GM19328 (cell line): Measurements from ENCODE around the gene HERC3.

Experiments used
- ATAC-seq: cut with Tn5 transposase; IDR thresholded peaks from one replicate; pipeline ENCODE4 v1.9.1; 2021; ENCODE audit warnings: mild to moderate bottlenecking, moderate library complexity; ENCODE audit not compliant: unreplicated experiment

The HERC3 gene

GRCh38 chr4:88744609-88745008 is 152.3 kb downstream of the HERC3 start:
- no peak for ATAC-seq

- no peak for ATAC-seq
Observed at GRCh38 chr4:88745175-88745574, 152.9 kb downstream of the HERC3 start.

GRCh38 chr4:88745581-88746163 is 153.4 kb downstream of the HERC3 start:
- ATAC-seq: no peak

- ATAC-seq: no peak
Observed at GRCh38 chr4:88746206-88746605, 153.9 kb downstream of the HERC3 start.

- ATAC-seq: no peak
Observed at GRCh38 chr4:88747351-88747750, 155.1 kb downstream of the HERC3 start.

- no peak for ATAC-seq
Observed at GRCh38 chr4:88750369-88750768, 158.1 kb downstream of the HERC3 start.

- no peak for ATAC-seq
Observed at GRCh38 chr4:88751258-88752075, 159.2 kb downstream of the HERC3 start.

GRCh38 chr4:88752076-88752463 is 159.8 kb downstream of the HERC3 start:
- no peak for ATAC-seq

- ATAC-seq: no peak
Observed at GRCh38 chr4:88752754-88753153, 160.5 kb downstream of the HERC3 start.

- no peak for ATAC-seq
Observed at GRCh38 chr4:88753658-88754571, 161.6 kb downstream of the HERC3 start.

GRCh38 chr4:88754796-88755195 is 162.5 kb downstream of the HERC3 start:
- ATAC-seq: no peak

- no peak for ATAC-seq
Observed at GRCh38 chr4:88755454-88755853, 163.2 kb downstream of the HERC3 start.

GRCh38 chr4:88756149-88756548 is 163.9 kb downstream of the HERC3 start:
- ATAC-seq: no peak

- no peak for ATAC-seq
Observed at GRCh38 chr4:88757067-88757466, 164.8 kb downstream of the HERC3 start.

GRCh38 chr4:88757776-88758175 is 165.5 kb downstream of the HERC3 start:
- no peak for ATAC-seq
